HG03196 (cell line): ENCODE results near the gene EGFL7.

Experiments
- ATAC-seq: cut with Tn5 transposase; IDR thresholded peaks from one replicate; pipeline ENCODE4 v1.9.1; 2021; ENCODE audit not compliant: unreplicated experiment

Gene EGFL7

GRCh38 chr9:136671646-136672430, 9.1 kb downstream of the EGFL7 start:
- ATAC-seq: no peak

- no peak for ATAC-seq
These were observed 9.8 kb downstream of the EGFL7 start for GRCh38 chr9:136672431-136673087.

GRCh38 chr9:136673088-136673974, 10.6 kb downstream of the EGFL7 start:
- no peak for ATAC-seq

- no peak for ATAC-seq
These were observed 11.5 kb downstream of the EGFL7 start for GRCh38 chr9:136673975-136674785.

GRCh38 chr9:136674786-136675349, 12.2 kb downstream of the EGFL7 start:
- no peak for ATAC-seq

- ATAC-seq: no peak
These were observed 13.0 kb downstream of the EGFL7 start for GRCh38 chr9:136675477-136676296.

GRCh38 chr9:136676297-136676794, 13.6 kb downstream of the EGFL7 start:
- no peak for ATAC-seq

GRCh38 chr9:136676920-136677686, 14.4 kb downstream of the EGFL7 start:
- no peak for ATAC-seq

- ATAC-seq: no peak
These were observed 15.3 kb downstream of the EGFL7 start for GRCh38 chr9:136678034-136678433.

GRCh38 chr9:136678624-136679023, 15.9 kb downstream of the EGFL7 start:
- ATAC-seq: no peak

- no peak for ATAC-seq
These were observed 16.8 kb downstream of the EGFL7 start for GRCh38 chr9:136679431-136679941.

GRCh38 chr9:136681029-136681428, 18.3 kb downstream of the EGFL7 start:
- no peak for ATAC-seq

- no peak for ATAC-seq
These were observed 19.4 kb downstream of the EGFL7 start for GRCh38 chr9:136681945-136682699.

GRCh38 chr9:136682710-136683109, 20.0 kb downstream of the EGFL7 start:
- no peak for ATAC-seq

GRCh38 chr9:136683173-136683745, 20.5 kb downstream of the EGFL7 start:
- no peak for ATAC-seq

- no peak for ATAC-seq
These were observed 21.0 kb downstream of the EGFL7 start for GRCh38 chr9:136683755-136684154.

- ATAC-seq: no peak
These were observed 21.6 kb downstream of the EGFL7 start for GRCh38 chr9:136684339-136684738.
